Lower leg skin (tissue), 3 donors: ENCODE data around the gene ZNF839.

ENCODE experiments used
- CTCF ChIP-seq, 3 donors: fragments of 450-650 bp; IDR thresholded peaks; one replicate each; pipeline ENCODE4 v1.5.1; 2016; ENCODE audit warnings: antibody characterized with exemption in 3 of 3, mild to moderate bottlenecking in 3 of 3, moderate library complexity in 2 of 3
- POLR2A ChIP-seq, 2 donors: fragments of 450-650 bp; IDR thresholded peaks; one replicate each; pipeline ENCODE4 v1.6.1; 2016 to 2017; ENCODE audit warnings: antibody characterized with exemption in 2 of 2, mild to moderate bottlenecking in 1 of 2, moderate library complexity in 1 of 2

GRCh38 chr14:102272392-102272791, 47.2 kb upstream of the ZNF839 start:
- TF ChIP-seq CTCF (IDR thresholded peaks at IDR 0.05) = no peak
- TF ChIP-seq POLR2A (IDR thresholded peaks at IDR 0.05) = no peak
